Tongue (tissue), 2 donors: ENCODE measurements around the gene RGP1. TPM values are rescaled to one million over a fixed set of nuclear protein-coding genes. Genes with fewer than 3 reads are reported as not detected.
A peak's percentile ranks its signal among the peaks of the same experiment; 100 is the strongest.

ENCODE experiments used
- DNase-seq: peaks from one replicate; pipeline ENCODE4 v3.0.0-alpha.2; 2015
- total RNA-seq: library from RNA; depleted of rRNA; stranded (reverse); fragments of >200 nt; gene quantifications from one replicate; pipeline ENCODE4 v1.2.3, GENCODE V29; 2014

RGP1 gene
- total RNA-seq, 1 donor from 2014 or later, result 16.7 TPM

- no peak for DNase-seq
These were observed 22.9 kb downstream of the RGP1 start for GRCh38 chr9:35771943-35772342.

- DNase-seq, result no peak
These were observed 26.0 kb downstream of the RGP1 start for GRCh38 chr9:35774907-35775635.

- peak; percentile 15 for DNase-seq
These were observed 26.9 kb downstream of the RGP1 start for GRCh38 chr9:35776018-35776417.

- DNase-seq, result no peak
These were observed 29.4 kb downstream of the RGP1 start for GRCh38 chr9:35778496-35778895.

- DNase-seq, result no peak
These were observed 32.0 kb downstream of the RGP1 start for GRCh38 chr9:35781066-35781465.

- no peak for DNase-seq
These were observed 34.3 kb downstream of the RGP1 start for GRCh38 chr9:35783418-35783817.

- DNase-seq, result no peak
These were observed 40.5 kb downstream of the RGP1 start for GRCh38 chr9:35789541-35789940.

- DNase-seq, result no peak
These were observed 40.9 kb downstream of the RGP1 start for GRCh38 chr9:35790025-35790384.

- peak; percentile 94 for DNase-seq
These were observed 41.6 kb downstream of the RGP1 start for GRCh38 chr9:35790385-35791296.

GRCh38 chr9:35791297-35791921 is 42.3 kb downstream of the RGP1 start, which contains the start of gene NPR2:
Gene NPR2 (plus strand): TSS chr9:35791591. CDS start chr9:35792409, 818 bp downstream.
- peak; percentile 65 for DNase-seq

GRCh38 chr9:35792024-35792813 is 43.1 kb downstream of the RGP1 start:
- no peak for DNase-seq

GRCh38 chr9:35792826-35793225 is 43.7 kb downstream of the RGP1 start:
- no peak for DNase-seq

- no peak for DNase-seq
These were observed 44.4 kb downstream of the RGP1 start for GRCh38 chr9:35793461-35793860.

- DNase-seq, result no peak
These were observed 46.6 kb downstream of the RGP1 start for GRCh38 chr9:35795695-35796094.

- DNase-seq, result no peak
These were observed 48.4 kb downstream of the RGP1 start for GRCh38 chr9:35797311-35798109.

- no peak for DNase-seq
These were observed 49.7 kb downstream of the RGP1 start for GRCh38 chr9:35798658-35799374.

GRCh38 chr9:35800530-35800929 is 51.4 kb downstream of the RGP1 start:
- DNase-seq, result no peak

GRCh38 chr9:35801328-35802128 is 52.4 kb downstream of the RGP1 start:
- no peak for DNase-seq

GRCh38 chr9:35806101-35806500 is 57.0 kb downstream of the RGP1 start:
- no peak for DNase-seq
